Ectodermal cell (in vitro differentiated cells): ENCODE results near the gene COPB2.
"Not testable (repeated sequence)": the region's sequence is repeated elsewhere in the genome, so short reads cannot be mapped to it uniquely, and the experiment has no call there.

Source experiments
- H3K27ac ChIP-seq: 2 replicates; pipeline ENCODE4 v1.7.0; 2013; ENCODE audit warnings: mild to moderate bottlenecking, low read depth, low read length; ENCODE audit not compliant: insufficient read depth, poor library complexity, severe bottlenecking
- H3K27me3 ChIP-seq: 2 replicates; pipeline ENCODE4 v1.7.0; 2013; ENCODE audit warnings: mild to moderate bottlenecking, low read length; ENCODE audit not compliant: insufficient read depth, control insufficient read depth, poor library complexity, severe bottlenecking
- H3K36me3 ChIP-seq: one replicate; pipeline ENCODE4 v1.7.0; 2013; ENCODE audit warnings: low read length; ENCODE audit not compliant: control insufficient read depth, insufficient read depth
- H3K4me1 ChIP-seq: one replicate; pipeline ENCODE4 v1.7.0; 2013; ENCODE audit warnings: low read length; ENCODE audit not compliant: control insufficient read depth, insufficient read depth
- H3K4me3 ChIP-seq: 2 replicates; pipeline ENCODE4 v1.7.0; 2013; ENCODE audit warnings: low read depth, low read length, control low read depth; ENCODE audit not compliant: insufficient read depth
- H3K9me3 ChIP-seq: 2 replicates; pipeline ENCODE4 v1.7.0; 2013; ENCODE audit warnings: mild to moderate bottlenecking, low read length, moderate library complexity; ENCODE audit not compliant: control insufficient read depth
- whole genome bisulfite sequencing, 2 experiments: methylation state at CpG; one replicate each; pipeline ENCODE4 v1.1.7; 2013; ENCODE audit warnings: missing lambda C conversion rate in 2 of 2; 5-methylcytosine and 5-hydroxymethylcytosine counted together

The COPB2 gene

GRCh38 chr3:139355476-139355875, 34.0 kb downstream of the COPB2 start:
- Histone ChIP-seq H3K27me3 (no peaks in the 10 kb centered on the region), H3K36me3 (peaks cover 22% of the 10 kb centered on the region), H3K4me1 (peaks cover 5% of the 10 kb centered on the region), H3K4me3 (no peak overlapping the region), H3K9me3 (no peaks in the 10 kb centered on the region), H3K27ac (no peak overlapping the region)
- 94 to 96% methylated on average over 4 of the region's 4 CpGs for WGBS, 2 experiments

GRCh38 chr3:139354661-139355060, 34.8 kb downstream of the COPB2 start:
- Histone ChIP-seq H3K4me1 (peaks cover 5% of the 10 kb centered on the region), H3K27ac (no peak overlapping the region), H3K4me3 (no peak overlapping the region), H3K27me3 (no peaks in the 10 kb centered on the region), H3K9me3 (no peaks in the 10 kb centered on the region), H3K36me3 (peaks cover 28% of the 10 kb centered on the region)
- 95 to 97% methylated on average over 4 of the region's 4 CpGs for WGBS, 2 experiments

GRCh38 chr3:139353920-139354556, 35.4 kb downstream of the COPB2 start:
- no peaks in the 10 kb centered on the region for H3K27me3 ChIP-seq
- peaks cover under 1% of the 10 kb centered on the region for H3K4me1 ChIP-seq
- 60% methylated on average over 2 of the region's 3 CpGs; no CpG with 5 or more reads in 1 of the 2 experiments for WGBS, 2 experiments
- no peak overlapping the region for H3K4me3 ChIP-seq
- H3K9me3 ChIP-seq = no peaks in the 10 kb centered on the region
- no peak overlapping the region for H3K27ac ChIP-seq
- peaks cover 34% of the 10 kb centered on the region for H3K36me3 ChIP-seq

GRCh38 chr3:139346771-139347170, 42.7 kb downstream of the COPB2 start:
- Histone ChIP-seq H3K36me3 (peaks cover 17% of the 10 kb centered on the region), H3K9me3 (no peaks in the 10 kb centered on the region), H3K4me1 (peaks cover 7% of the 10 kb centered on the region), H3K27me3 (peaks cover 10% of the 10 kb centered on the region), H3K4me3 (no peak overlapping the region), H3K27ac (no peak overlapping the region)
- 92% methylated on average over 2 of the region's 2 CpGs for WGBS, 2 experiments

- 1 to 2% methylated on average over 37 of the region's 37 CpGs for WGBS, 2 experiments
- peak within 1 kb of the TSS; percentile 99 for H3K4me3 ChIP-seq
- no peak within 1 kb of the TSS for H3K27ac ChIP-seq
- H3K27me3 ChIP-seq = peaks cover 36% of the 10 kb centered on the region
- peaks cover 7% of the 10 kb centered on the region for H3K4me1 ChIP-seq
- H3K9me3 ChIP-seq = no peaks in the 10 kb centered on the region
- peaks cover 5% of the 10 kb centered on the region for H3K36me3 ChIP-seq
Observed at GRCh38 chr3:139343895-139344856, 45.3 kb downstream of the COPB2 start, which contains the start of gene MRPS22. TSS of gene MRPS22 (plus strand) at chr3:139344020. CDS start at chr3:139344027, 7 bp downstream.

- Histone ChIP-seq H3K9me3 (no peaks in the 10 kb centered on the region), H3K27ac (no peak overlapping the region), H3K4me1 (peaks cover 7% of the 10 kb centered on the region), H3K36me3 (no peaks in the 10 kb centered on the region), H3K27me3 (peaks cover 50% of the 10 kb centered on the region), H3K4me3 (no peak overlapping the region)
Observed at GRCh38 chr3:139342054-139342453, 47.4 kb downstream of the COPB2 start.

GRCh38 chr3:139340784-139341183, 48.7 kb downstream of the COPB2 start:
- no peak overlapping the region for H3K27ac ChIP-seq
- H3K4me3 ChIP-seq = no peak overlapping the region
- no peaks in the 10 kb centered on the region for H3K9me3 ChIP-seq
- peaks cover 7% of the 10 kb centered on the region for H3K4me1 ChIP-seq
- H3K27me3 ChIP-seq = peaks cover 50% of the 10 kb centered on the region
- no peaks in the 10 kb centered on the region for H3K36me3 ChIP-seq

GRCh38 chr3:139339219-139339906, 50.1 kb downstream of the COPB2 start:
- Histone ChIP-seq H3K27me3 (peaks cover 50% of the 10 kb centered on the region), H3K4me3 (no peak overlapping the region), H3K36me3 (no peaks in the 10 kb centered on the region), H3K9me3 (no peaks in the 10 kb centered on the region), H3K27ac (no peak overlapping the region), H3K4me1 (no peaks in the 10 kb centered on the region)
- 75 to 78% methylated on average over 4 of the region's 4 CpGs for whole genome bisulfite sequencing, 2 experiments

GRCh38 chr3:139338405-139338804, 51.0 kb downstream of the COPB2 start:
- Histone ChIP-seq H3K4me1 (no peaks in the 10 kb centered on the region), H3K36me3 (no peaks in the 10 kb centered on the region), H3K27ac (no peak overlapping the region), H3K27me3 (peaks cover 50% of the 10 kb centered on the region), H3K9me3 (no peaks in the 10 kb centered on the region), H3K4me3 (no peak overlapping the region)
- 89% methylated on average over 4 of the region's 4 CpGs for WGBS, 2 experiments

GRCh38 chr3:139334675-139335074, 54.8 kb downstream of the COPB2 start:
- H3K4me1 ChIP-seq, H3K36me3 ChIP-seq, H3K27ac ChIP-seq, H3K9me3 ChIP-seq, H3K4me3 ChIP-seq: not testable (repeated sequence)
- peaks cover 50% of the 10 kb centered on the region for H3K27me3 ChIP-seq
- WGBS, 2 experiments = 100% methylated on average over 1 of the region's 1 CpG; no CpG with 5 or more reads in 1 of the 2 experiments
